Ecto neural progenitor cell (in vitro differentiated cells): Measurements from ENCODE around the gene KSR2.
"Not testable (repeated sequence)": the region's sequence is repeated elsewhere in the genome, so short reads cannot be mapped to it uniquely, and the experiment has no call there.

Source experiments
- DNase-seq: peaks from one replicate; pipeline ENCODE4 v3.0.0-alpha.2; 2018; ENCODE audit warnings: low spot score

KSR2 gene

GRCh38 chr12:117821480-117822175 is 147.2 kb downstream of the KSR2 start:
- DNase-seq: no peak

- no peak for DNase-seq
Measured at GRCh38 chr12:117820216-117820907, 148.4 kb downstream of the KSR2 start.

- no peak for DNase-seq
Measured at GRCh38 chr12:117819160-117819559, 149.6 kb downstream of the KSR2 start.

- no peak for DNase-seq
Measured at GRCh38 chr12:117818400-117818799, 150.4 kb downstream of the KSR2 start.

- DNase-seq: no peak
Measured at GRCh38 chr12:117809509-117809908, 159.3 kb downstream of the KSR2 start.

- DNase-seq: no peak
Measured at GRCh38 chr12:117807946-117808345, 160.8 kb downstream of the KSR2 start.

- DNase-seq: no peak
Measured at GRCh38 chr12:117807355-117807754, 161.4 kb downstream of the KSR2 start.

- no peak for DNase-seq
Measured at GRCh38 chr12:117805865-117806264, 162.9 kb downstream of the KSR2 start.

- no peak for DNase-seq
Measured at GRCh38 chr12:117803001-117803400, 165.8 kb downstream of the KSR2 start.

GRCh38 chr12:117800711-117801110 is 168.1 kb downstream of the KSR2 start:
- not testable (repeated sequence) for DNase-seq

- no peak for DNase-seq
Measured at GRCh38 chr12:117797202-117797601, 171.6 kb downstream of the KSR2 start.

- DNase-seq: no peak
Measured at GRCh38 chr12:117792877-117793424, 175.8 kb downstream of the KSR2 start.

GRCh38 chr12:117792471-117792870 is 176.3 kb downstream of the KSR2 start:
- no peak for DNase-seq

- no peak for DNase-seq
Measured at GRCh38 chr12:117790948-117791347, 177.8 kb downstream of the KSR2 start.

- DNase-seq: no peak
Measured at GRCh38 chr12:117790198-117790597, 178.6 kb downstream of the KSR2 start.

- DNase-seq: no peak
Measured at GRCh38 chr12:117789195-117789912, 179.4 kb downstream of the KSR2 start.

- DNase-seq: no peak
Measured at GRCh38 chr12:117778656-117779055, 190.1 kb downstream of the KSR2 start.

- no peak for DNase-seq
Measured at GRCh38 chr12:117774941-117775775, 193.6 kb downstream of the KSR2 start.

GRCh38 chr12:117768860-117769259 is 199.9 kb downstream of the KSR2 start:
- no peak for DNase-seq

GRCh38 chr12:117766008-117766407 is 202.8 kb downstream of the KSR2 start:
- no peak for DNase-seq

GRCh38 chr12:117762143-117762542 is 206.6 kb downstream of the KSR2 start:
- no peak for DNase-seq
